GM19239 (cell line): ENCODE results near the gene SLC25A36.

Experiments
- DNase-seq: peaks from one replicate; pipeline ENCODE4 v3.0.0; 2011; ENCODE audit warnings: low spot score; ENCODE audit not compliant: insufficient read length
- FAIRE-seq: peaks from 2 replicates; lab custom pipeline; 2011; peaks lifted over from hg19 to GRCh38; lab: Jason Lieb, UNC

Gene SLC25A36, protein sequence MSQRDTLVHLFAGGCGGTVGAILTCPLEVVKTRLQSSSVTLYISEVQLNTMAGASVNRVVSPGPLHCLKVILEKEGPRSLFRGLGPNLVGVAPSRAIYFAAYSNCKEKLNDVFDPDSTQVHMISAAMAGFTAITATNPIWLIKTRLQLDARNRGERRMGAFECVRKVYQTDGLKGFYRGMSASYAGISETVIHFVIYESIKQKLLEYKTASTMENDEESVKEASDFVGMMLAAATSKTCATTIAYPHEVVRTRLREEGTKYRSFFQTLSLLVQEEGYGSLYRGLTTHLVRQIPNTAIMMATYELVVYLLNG

DNA sequence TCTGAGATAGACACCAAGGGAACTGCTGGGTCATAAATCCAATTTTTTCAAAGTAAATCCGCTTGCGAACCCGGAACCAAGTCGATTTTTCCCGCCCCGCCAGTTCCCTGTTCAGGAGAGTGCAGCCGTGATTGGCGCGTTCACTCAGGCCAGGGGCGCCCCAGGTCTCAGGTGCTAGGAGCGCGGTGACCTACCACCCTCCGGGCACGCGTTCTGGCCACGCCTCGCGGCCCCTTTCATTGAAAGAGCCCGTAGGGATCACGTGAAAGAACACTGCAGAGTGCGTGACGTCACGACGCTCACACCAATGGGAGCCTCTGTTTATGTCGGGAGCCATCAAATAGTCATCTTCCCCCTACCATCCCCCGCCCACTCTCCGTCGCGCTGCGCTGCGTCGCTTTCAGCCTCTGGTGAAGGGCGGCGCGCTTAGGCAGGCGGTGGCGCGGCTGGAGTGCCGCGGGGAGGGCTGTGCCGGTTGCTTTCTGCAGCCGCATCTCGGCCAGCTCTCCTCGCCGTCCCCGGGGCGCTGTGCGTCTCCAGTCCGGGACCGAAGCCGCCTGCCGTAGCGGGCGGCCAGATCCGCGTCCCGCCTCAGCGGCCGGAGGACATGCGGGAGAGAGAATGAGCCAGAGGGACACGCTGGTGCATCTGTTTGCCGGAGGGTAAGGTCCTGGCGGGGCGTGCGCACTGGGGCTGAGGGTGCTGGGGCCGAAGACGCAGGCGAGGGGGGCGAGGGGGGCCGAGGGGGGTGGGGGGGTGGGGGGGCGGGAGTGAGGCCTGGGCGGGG, at the start of gene SLC25A36:
TSS of gene SLC25A36 (plus strand) at position 403 of the 787 bp plus-strand sequence. CDS start at position 622, 219 bp downstream.
- FAIRE-seq (peak; percentile 96), DNase-seq (peak; percentile 77)

DNA sequence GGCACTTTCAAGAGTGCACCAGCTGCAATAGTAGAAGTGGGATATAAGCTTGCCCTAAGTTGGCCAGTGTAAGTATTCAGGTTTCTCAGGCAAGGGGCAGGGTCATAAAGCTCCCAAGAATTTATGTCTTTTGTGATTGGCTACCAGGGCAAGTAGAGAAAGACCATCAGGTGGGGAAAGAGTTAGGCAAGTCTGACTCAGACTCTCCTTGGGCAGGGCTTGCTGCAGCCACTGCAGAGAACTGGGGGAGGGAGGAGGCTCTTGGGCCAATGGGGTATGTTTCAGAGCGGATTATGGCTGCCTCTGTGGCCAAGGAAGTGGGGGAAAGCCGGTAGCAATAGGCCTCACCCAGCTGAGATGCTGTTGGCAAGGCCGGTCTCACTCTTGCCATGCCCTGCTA, 44.6 kb upstream of the SLC25A36 start:
- FAIRE-seq (no peak), DNase-seq (no peak)

DNA sequence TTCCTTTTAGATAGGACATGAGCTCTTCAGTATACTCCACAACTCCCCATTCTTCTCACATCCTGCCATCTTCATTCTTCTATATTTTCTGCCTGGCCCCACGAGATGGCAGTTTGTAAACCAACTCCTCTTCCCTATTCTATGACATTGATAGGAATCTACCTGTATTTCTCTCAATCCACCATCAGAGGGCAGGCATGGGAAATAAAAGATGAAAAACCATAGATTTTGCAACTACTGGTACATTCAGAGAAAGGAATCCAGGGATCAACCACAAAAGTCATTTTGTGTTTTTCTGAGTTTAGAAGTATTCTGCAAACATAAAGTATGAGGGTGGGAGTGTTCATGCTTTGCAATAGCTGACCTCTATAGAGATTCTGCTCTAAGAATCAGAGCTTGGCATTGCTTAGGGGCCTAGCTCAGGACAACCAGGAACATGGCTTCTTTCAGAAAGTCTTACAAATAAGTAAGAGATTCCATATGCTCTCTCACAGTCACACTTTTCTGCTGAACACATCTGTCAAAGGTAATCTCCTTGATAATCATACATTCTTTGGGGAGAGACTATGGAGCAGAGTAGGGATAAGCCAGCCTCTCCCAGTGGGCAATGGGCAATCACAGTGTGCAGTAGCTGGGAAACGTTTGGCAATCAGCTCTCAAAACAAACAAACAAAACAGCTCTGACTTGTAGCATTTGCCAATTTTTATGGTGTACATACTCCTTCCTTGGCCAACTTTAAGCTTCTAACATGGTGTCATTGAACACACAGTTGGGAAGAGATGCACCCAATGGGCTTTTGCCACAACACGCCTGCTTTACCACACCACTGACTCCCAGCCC, 43.1 kb upstream of the SLC25A36 start:
- FAIRE-seq (peak; percentile 21), DNase-seq (no peak)

DNA sequence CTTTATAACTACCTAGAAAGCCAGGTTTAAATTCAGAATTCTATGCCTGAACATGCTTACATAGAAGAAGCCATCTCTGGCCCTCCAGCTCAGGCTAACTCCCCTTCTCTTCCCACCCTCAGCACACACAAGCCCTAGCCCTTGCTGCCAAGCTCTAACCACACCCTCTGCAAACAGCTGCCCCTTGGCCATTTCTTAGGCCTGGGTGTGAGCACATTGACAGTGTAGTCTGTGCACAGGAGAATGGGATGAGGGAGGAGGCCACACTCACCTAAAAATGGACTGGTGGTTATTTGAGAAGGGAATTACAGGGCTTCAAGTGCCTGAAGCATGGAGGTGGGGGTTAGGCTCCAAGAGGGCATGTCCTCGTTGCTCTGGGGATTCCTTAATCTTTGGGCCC, 42.3 kb upstream of the SLC25A36 start:
- no peak for FAIRE-seq
- no peak for DNase-seq

DNA sequence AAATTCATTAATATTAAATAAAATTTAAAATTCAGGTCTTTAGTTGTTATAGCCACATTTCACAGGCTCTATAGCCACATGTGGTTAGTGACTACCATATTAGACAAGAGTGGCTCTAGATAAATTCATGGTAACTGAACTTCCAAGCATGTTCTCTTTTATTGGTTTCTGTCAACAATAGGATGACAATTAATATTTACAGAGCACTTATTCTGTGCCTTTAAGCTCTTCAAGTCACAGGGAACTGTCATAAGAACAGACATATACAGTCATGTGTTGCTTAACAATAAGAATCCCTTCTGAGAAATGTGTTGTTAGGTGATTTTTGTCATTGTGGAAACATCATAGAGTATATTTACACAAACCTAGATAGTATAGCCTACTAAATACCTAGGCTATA, 38.8 kb upstream of the SLC25A36 start:
- FAIRE-seq: no peak

DNA sequence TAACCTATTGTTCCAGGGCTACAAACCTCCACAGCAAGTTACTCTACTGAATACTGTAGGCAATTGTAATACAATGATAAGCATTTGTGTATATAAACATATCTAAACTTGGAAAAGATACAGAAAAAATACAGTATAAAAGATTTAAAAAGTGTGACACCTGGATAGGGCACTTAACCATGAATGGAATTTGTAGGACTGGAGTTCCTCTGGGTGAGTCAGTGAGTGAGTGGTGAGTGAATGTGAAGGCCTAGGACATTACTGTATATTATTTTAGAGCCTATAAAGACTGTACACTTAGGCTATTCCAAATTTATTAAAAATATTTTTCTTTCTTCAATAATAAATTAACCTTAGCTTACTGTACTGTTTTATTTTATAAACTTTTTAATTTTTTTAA, 38.4 kb upstream of the SLC25A36 start:
- FAIRE-seq (no peak), DNase-seq (no peak)

More for the DNA sequence above, 38.8 kb upstream of the SLC25A36 start:
- no peak for DNase-seq

DNA sequence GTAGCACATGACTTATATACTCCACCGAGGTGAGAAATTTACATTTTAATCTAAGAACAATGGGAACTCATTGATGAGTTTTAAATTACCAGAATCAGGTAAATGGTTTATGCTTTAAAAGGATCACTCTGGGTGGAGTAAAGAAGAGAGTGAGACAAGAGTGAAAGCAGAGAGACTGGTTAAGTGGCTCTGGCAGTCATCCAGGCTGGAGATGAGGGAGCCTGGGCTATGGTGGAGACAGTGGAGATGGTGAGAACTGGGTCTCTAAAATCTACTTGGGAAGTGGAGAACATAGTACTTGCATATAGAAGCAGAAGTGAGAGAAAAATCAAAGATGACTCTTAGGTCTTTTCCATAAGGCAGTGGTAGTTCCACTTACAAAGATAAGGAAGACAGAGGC, 37.1 kb upstream of the SLC25A36 start:
- no peak for DNase-seq
- no peak for FAIRE-seq

DNA sequence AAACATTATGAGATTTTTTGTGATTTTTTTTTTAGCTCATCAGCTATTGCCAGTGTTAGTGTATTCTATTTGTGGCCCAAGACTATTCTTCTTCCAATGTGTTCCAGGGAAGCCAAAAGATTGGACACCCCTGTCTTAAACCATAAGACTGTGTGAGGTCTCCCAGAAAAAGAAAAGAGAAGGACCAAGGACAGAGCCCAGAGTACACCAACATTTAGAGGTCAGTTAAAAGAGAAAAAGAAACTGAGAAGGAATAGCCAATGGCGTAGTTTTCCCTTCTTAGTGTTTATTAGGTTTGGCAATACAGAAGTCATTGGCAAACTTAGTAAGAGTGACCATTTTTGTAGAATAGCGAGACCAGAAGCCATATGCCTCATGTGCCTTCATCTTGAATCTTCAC, 36.1 kb upstream of the SLC25A36 start:
- no peak for DNase-seq
- FAIRE-seq: no peak

DNA sequence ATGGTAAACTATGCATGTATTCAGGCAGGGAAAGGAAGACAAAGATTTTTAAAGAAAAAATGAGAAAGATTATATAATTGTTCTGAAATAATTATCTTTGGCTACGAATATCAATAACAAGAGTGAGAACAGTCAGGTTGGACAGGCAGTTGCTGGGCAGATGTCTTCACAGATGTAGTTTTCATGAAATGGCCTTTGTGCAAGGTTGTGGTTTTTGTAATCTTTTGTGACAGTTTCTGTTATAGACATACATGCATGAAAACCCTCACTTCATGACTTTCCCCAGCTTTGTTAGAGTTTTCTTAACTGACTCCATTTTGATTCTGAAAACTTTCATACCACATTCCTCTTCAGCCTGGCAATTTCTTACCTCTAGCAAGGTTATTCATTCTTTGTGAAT, 34.9 kb upstream of the SLC25A36 start:
- no peak for FAIRE-seq

DNA sequence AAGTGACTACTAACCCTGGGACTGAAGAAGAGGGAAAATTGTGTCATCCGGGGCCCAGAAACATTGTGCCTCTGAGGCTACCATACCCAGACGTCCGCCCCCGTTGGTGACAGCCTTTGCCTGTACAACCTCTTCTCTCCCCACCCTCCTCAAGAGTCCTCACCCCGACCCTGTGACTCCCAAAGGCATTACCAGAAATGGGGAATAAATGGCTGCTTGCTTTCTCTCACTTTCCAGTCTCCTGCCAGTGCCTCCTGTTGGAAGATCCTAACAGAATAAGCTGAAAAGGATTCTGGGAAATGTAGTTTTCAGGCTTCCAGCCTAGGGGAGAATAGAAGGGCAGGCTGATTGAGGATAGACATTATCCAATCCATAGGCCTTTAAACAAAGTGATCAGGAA, 30.8 kb upstream of the SLC25A36 start:
- no peak for FAIRE-seq
- no peak for DNase-seq

More for the DNA sequence above, 34.9 kb upstream of the SLC25A36 start:
- DNase-seq: no peak

DNA sequence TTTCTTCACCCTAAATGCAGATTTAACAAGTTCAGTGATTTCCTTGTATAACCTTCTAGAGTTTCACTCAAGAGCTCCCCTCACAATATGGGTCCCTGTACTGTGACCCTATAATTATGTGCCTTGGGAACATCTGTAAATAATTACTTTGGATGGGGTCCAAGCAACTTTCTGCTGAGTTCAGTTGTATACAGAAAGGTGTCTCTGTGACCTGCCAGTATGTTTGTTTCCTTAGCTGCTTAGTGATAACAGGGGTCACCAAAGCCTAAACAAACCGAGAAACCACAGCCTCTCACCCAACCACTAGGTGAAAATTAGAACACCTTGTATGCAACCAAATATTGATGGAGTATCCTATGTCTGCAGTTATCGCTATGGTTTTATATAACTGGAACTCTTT, 29.8 kb upstream of the SLC25A36 start:
- FAIRE-seq (no peak), DNase-seq (no peak)

DNA sequence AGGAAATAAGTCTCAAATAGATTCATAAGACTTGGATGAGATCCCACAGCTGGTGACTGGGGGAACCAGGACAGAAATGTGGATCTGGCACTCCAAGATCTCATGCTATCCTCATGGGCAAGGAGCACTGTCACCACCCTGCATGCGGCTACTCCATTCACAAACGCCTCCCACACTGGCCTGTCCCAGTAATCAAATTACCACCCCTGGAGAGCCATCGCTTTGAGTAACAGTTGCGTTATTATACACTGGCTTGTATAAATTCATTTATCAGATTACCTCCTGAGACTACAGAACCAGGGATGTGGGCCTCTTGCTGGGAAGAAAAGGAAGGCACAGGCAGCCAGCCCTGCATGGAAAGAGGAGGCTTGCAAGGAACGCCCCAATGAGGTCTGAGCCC, 27.9 kb upstream of the SLC25A36 start:
- FAIRE-seq: no peak
- no peak for DNase-seq

DNA sequence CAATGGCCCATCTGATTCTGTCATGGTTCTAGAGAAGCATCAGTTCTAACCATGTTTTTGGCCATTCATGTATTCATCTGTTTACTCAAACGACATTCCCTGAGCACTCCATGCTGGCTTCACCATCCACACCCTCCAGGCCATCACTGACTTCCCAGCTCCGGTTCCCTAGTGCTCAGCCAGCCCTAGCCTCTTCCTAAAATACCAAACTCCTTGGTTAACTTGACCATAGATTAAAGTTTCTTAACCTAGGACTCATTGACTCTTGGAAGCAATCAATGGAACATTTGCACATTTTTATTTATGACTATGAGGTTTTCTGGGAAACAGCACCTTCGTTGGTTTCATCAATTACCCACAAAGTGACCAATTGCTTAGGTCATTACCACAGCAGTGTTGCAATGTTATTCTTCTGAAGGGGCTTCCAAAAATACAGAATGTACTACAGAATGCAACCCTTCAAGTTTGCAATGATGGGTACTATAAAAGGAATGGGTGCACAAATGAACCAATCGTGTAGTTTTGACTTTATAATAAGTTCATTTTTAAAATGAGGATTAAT, 27.2 kb upstream of the SLC25A36 start:
- DNase-seq (no peak), FAIRE-seq (no peak)

DNA sequence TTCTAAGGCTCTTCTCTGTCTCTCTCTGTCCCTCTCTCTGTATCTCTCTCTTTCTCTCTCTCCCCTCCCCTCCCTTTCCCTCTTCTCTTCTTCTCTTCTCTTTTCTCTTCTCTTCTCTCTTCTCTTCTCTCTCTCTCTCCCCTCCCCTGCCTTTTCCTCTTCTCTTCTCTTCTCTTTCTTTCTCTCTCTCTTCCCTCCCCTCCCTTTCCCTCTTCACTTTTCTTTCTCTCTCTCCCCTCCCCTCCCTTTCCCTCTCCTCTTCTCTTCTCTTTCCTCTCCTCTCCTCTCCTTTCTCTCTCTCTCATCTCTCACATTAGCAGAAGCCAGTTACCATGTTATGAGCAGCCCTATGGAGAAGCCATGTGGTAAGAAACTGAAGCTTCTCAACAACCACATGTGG, 25.0 kb upstream of the SLC25A36 start:
- FAIRE-seq (no peak), DNase-seq (no peak)

DNA sequence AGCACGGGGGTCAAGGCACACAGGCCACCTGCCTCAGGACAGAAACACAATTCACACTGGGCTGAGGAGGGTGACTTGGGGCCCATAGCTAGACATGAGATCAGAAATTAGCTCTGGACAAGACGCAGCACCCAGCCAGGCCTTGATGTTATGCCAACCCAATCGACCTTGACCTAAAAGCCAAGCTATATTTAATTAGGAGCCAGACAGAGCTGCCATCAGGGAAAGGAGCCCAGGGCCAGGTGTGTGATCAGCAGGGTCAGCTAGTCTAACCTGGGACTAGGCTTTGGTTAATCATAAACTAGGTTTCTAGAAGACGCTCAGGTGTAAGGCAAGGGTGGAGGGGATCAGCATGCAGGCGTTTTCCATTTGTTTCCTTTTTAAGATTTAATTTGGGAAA, 23.9 kb upstream of the SLC25A36 start:
- DNase-seq (no peak), FAIRE-seq (no peak)

DNA sequence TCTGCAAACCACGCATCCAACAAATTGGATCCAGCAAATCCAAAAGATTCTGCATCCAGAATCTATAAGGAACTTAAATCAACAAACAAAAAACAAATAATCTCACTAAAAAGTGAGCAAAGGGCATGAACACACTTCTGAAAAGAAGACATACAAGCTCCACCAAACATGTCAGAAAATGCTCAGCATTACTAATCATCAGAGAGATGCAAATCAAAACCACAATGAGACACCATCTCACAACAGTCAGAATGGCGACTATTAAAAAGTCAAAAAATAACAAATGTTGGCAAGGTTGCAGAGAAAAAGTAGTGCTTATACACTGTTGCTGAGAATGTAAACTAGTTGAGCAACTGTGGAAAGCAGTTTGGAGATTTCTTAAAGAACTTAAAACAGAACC, 21.6 kb upstream of the SLC25A36 start:
- no peak for DNase-seq
- FAIRE-seq: peak; percentile 61

DNA sequence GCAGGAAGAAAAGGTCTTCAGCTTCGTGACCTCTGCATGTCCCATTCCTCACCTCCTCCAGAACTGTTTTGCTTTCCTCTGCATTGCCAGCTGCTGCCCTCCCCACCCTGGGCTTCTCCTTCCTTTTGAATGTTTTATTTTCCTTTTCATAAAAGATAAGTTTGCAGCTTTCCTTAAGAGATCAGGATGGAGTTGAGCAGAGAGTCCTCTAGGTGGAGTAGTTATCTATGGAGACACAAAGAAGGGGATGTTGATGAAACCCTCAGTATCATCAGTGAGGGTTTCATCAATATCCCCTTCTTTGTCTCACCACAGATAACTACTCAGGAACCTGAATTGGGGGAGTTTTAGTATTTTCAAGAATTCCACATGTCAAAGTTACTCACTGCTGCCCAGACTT, 19.0 kb upstream of the SLC25A36 start:
- FAIRE-seq (no peak), DNase-seq (no peak)

DNA sequence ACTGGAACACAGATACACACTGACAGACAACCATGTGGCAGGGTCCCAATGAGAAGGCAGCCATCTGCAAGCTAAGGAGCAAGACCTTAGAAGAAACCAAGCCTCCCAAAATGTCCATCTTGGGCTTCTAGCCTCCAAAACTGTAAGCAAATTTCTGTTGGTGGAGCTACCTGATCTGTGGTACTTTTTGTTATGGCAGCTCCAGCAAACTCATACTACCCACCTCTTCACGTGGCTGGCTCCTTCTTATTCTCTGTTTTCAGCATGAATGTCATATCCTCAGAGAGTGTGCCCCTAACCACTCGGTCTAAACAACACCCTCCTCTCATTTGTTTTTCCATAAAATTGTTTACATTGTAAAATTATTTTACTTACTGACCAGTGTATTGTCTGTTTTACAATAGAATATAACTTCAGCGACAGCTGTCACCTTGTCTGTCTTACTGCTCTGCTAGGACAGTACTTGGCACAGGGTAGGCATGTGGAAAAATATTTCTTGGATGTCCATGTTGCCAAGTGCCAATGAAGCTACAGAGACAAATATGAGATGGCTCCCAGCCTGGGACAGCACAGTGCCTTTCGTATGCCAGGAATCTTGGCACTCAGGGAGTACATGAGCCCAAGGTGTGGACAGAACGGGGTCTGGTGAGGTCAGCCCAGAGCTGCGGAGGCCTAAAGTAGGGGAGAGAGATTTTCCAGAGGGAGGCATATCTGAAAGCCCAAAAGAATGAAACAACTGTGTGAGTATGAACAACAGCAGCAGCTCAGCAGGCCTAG, 17.4 kb upstream of the SLC25A36 start:
- no peak for DNase-seq
- no peak for FAIRE-seq

DNA sequence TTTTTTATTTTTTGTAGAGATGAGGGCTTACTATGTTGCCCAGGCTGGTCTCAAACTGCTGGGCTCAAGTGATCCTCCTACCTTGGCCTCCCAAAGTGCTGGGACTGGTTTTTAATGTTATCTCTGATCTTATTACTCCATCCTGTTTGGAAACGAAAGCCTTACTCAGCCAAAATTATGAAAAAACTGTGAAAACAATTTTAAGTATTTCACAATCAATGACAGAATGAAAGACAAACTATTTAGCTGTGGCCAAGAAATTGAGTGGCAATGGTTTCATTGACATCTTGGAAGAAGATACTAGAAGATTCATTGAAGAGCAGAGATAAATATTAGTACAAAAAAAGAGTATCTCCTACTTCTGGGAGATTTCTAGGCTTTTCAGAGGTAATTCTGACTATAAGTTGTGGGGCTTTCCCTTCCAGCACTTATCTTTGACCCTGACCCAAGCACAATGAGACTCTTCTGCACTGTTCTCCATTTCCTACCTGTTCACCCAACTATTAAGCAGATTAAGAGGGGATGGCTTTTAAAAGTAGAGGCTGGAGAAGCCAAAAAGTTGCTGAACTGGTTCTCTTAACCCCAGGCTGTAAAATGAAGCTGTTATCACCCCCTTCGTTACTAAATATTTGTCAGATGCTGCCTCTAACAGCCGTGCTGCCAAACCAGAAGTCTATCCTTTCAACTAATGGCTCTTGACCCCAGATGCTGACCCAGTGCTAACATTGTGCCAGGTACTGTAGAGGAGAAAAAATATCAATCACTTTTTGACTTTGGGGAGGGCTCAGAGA, 14.2 kb upstream of the SLC25A36 start:
- FAIRE-seq (no peak), DNase-seq (no peak)
